Sigmoid colon (tissue), 4 donors: ENCODE data around the gene WDR91.

ENCODE experiments used
- EP300 ChIP-seq, 4 donors: sonication (generic); formaldehyde crosslinking; IDR thresholded peaks; one replicate each; pipeline ENCODE4 v1.6.1; 2017; ENCODE audit warnings: antibody characterized with exemption in 4 of 4
- POLR2A ChIP-seq, 2 donors: fragments of 450-650 bp; IDR thresholded peaks; one replicate each; pipeline ENCODE4 v1.6.1; 2016; ENCODE audit warnings: antibody characterized with exemption in 2 of 2, mild to moderate bottlenecking in 2 of 2, moderate library complexity in 2 of 2
- TF ChIP-seq, protein P1 (sequence below), 4 experiments: fragments of 450-650 bp in 3 of 4; fragments of 200-600 bp in 1 of 4; IDR thresholded peaks; one replicate each; pipeline ENCODE4 v1.5.1; 2016 to 2019; ENCODE audit warnings: antibody characterized with exemption in 4 of 4, mild to moderate bottlenecking in 3 of 4, moderate library complexity in 2 of 4

GRCh38 chr7:135207406-135208101 lies 3.8 kb downstream of the WDR91 start:
- TF ChIP-seq POLR2A (IDR thresholded peaks at IDR 0.05) = no peak
- TF ChIP-seq, protein P1, sequence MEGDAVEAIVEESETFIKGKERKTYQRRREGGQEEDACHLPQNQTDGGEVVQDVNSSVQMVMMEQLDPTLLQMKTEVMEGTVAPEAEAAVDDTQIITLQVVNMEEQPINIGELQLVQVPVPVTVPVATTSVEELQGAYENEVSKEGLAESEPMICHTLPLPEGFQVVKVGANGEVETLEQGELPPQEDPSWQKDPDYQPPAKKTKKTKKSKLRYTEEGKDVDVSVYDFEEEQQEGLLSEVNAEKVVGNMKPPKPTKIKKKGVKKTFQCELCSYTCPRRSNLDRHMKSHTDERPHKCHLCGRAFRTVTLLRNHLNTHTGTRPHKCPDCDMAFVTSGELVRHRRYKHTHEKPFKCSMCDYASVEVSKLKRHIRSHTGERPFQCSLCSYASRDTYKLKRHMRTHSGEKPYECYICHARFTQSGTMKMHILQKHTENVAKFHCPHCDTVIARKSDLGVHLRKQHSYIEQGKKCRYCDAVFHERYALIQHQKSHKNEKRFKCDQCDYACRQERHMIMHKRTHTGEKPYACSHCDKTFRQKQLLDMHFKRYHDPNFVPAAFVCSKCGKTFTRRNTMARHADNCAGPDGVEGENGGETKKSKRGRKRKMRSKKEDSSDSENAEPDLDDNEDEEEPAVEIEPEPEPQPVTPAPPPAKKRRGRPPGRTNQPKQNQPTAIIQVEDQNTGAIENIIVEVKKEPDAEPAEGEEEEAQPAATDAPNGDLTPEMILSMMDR (IDR thresholded peaks at IDR 0.05) = no peak
- TF ChIP-seq EP300 (IDR thresholded peaks at IDR 0.05) = no peak
